GM12875 (cell line): ENCODE data around the gene EXOC6B.
"Not testable (repeated sequence)": the region's sequence is repeated elsewhere in the genome, so short reads cannot be mapped to it uniquely, and the experiment has no call there.

Experiments used
- H3K4me3 ChIP-seq: one replicate; pipeline ENCODE4 v1.5.1; 2011; ENCODE audit warnings: low read depth, low read length, control low read depth
- CTCF ChIP-seq: IDR thresholded peaks from 2 replicates; pipeline ENCODE4 v1.5.1; 2011; ENCODE audit warnings: low read depth, mild to moderate bottlenecking, control low read depth, inconsistent platforms, low read length, moderate library complexity, borderline replicate concordance; ENCODE audit not compliant: insufficient read depth

EXOC6B gene

GRCh38 chr2:72602711-72603110, 223.1 kb downstream of the EXOC6B start:
- no peak overlapping the region for H3K4me3 ChIP-seq
- TF ChIP-seq CTCF = no peak

- no peak for TF ChIP-seq CTCF
- H3K4me3 ChIP-seq = no peak overlapping the region
Observed at GRCh38 chr2:72602095-72602494, 223.7 kb downstream of the EXOC6B start.

GRCh38 chr2:72583836-72584235, 242.0 kb downstream of the EXOC6B start:
- not testable (repeated sequence) for H3K4me3 ChIP-seq

- TF ChIP-seq CTCF = no peak
- no peak overlapping the region for H3K4me3 ChIP-seq
Observed at GRCh38 chr2:72583376-72583775, 242.5 kb downstream of the EXOC6B start.

DNA sequence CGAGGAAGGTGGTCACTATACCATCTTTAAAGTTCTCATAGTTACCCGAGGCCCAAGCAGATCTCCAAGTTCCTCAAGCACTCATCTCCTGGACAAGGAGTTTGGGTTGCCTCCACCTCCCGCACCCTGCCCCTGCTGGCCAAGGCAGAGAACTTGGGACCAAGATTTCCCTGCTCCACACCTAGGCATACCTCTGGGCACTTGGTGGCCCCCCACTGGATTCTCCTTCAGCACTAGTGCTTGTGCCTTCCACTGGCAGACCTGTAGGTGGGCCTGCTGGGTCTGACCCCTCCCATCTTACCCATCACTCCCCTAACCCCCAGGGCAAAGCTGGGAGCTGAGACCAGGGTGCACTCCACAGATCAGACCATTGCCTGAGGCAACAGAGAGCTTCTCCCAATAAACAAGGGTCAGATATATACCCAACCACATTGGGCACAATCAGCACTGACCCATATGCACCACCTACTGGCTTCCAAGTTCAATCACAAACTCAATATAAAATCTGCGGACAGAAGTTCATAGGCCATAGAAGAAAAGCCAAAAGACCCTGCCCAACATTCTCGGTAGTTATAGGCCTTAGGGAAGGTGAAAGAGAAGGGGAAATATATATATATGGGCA, 244.2 kb downstream of the EXOC6B start:
- no peak for TF ChIP-seq CTCF
- H3K4me3 ChIP-seq = no peak overlapping the region

GRCh38 chr2:72579591-72580180, 246.1 kb downstream of the EXOC6B start:
- H3K4me3 ChIP-seq = no peak overlapping the region
- TF ChIP-seq CTCF = peak; percentile 36; the same call in 1 of the 2 replicates

- no peak for TF ChIP-seq CTCF
- no peak overlapping the region for H3K4me3 ChIP-seq
Observed at GRCh38 chr2:72576861-72577260, 249.0 kb downstream of the EXOC6B start.
